GM12864 (cell line): ENCODE results near the gene ZNF800.
"Not testable (repeated sequence)": the region's sequence is repeated elsewhere in the genome, so short reads cannot be mapped to it uniquely, and the experiment has no call there.

ENCODE experiments used
- DNase-seq: peaks from one replicate; pipeline ENCODE4 v3.0.0-alpha.2; 2011; ENCODE audit warnings: low read depth
- H3K4me3 ChIP-seq: 2 replicates; pipeline ENCODE4 v1.5.1; 2011; ENCODE audit warnings: mild to moderate bottlenecking, low read depth, low read length, control low read depth
- CTCF ChIP-seq: IDR thresholded peaks from 2 replicates; pipeline ENCODE4 v1.5.1; 2011; ENCODE audit warnings: low read depth, mild to moderate bottlenecking, moderate library complexity, low read length, control low read depth, inconsistent platforms; ENCODE audit errors: missing control alignments

Gene ZNF800, protein sequence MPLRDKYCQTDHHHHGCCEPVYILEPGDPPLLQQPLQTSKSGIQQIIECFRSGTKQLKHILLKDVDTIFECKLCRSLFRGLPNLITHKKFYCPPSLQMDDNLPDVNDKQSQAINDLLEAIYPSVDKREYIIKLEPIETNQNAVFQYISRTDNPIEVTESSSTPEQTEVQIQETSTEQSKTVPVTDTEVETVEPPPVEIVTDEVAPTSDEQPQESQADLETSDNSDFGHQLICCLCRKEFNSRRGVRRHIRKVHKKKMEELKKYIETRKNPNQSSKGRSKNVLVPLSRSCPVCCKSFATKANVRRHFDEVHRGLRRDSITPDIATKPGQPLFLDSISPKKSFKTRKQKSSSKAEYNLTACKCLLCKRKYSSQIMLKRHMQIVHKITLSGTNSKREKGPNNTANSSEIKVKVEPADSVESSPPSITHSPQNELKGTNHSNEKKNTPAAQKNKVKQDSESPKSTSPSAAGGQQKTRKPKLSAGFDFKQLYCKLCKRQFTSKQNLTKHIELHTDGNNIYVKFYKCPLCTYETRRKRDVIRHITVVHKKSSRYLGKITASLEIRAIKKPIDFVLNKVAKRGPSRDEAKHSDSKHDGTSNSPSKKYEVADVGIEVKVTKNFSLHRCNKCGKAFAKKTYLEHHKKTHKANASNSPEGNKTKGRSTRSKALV

DNA sequence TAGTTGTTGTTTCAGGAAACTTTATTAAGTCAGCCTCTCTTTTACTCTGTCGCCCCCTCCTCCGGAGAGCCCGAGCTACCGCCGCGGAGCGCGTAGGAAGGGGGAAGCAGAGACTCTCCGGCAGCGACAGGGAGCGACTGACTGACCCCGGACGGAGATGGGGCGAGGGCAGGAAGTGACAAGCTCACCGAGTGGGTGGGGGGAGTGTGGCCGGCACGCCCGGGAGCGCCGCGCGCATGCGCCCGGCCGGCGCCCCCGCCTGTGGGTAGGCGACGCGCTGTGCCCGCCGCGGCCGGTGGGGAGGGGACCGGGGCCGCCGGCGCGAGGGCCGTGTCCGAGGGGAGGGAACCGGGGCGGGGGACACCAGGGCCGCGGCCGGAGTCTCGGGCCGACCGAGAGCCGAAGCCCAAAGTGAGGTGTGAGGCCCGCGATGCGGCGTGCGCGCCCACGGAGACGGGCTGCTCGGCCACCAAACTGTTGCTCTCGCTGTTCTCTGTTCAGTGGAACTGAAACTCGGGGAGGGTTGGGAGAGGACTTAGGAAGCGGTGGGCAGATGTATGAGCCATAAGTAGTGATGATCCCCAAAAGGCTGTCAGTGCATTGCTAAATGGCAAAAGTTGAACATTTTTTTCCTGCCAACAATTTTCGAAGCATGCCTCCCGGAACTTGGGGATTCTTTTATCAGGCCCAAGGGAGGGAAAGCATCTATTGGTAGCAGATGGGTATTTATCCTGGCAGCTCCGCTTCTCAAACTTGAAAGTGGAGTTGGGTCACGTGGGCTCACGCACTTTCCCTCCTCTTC, at the start of gene ZNF800:
Gene ZNF800, minus strand, starts transcription at position 143 of the 802 bp plus-strand sequence. CDS start 1,151 bp downstream, outside the sequence.
- peak within 1 kb of the TSS; percentile 70 for H3K4me3 ChIP-seq
- DNase-seq, result peak; percentile 77
- TF ChIP-seq CTCF, result no peak

- no peak overlapping the region for H3K4me3 ChIP-seq
- no peak for DNase-seq
- TF ChIP-seq CTCF, result no peak
These were observed 47.7 kb upstream of the ZNF800 start for GRCh38 chr7:127440206-127440605.

DNA sequence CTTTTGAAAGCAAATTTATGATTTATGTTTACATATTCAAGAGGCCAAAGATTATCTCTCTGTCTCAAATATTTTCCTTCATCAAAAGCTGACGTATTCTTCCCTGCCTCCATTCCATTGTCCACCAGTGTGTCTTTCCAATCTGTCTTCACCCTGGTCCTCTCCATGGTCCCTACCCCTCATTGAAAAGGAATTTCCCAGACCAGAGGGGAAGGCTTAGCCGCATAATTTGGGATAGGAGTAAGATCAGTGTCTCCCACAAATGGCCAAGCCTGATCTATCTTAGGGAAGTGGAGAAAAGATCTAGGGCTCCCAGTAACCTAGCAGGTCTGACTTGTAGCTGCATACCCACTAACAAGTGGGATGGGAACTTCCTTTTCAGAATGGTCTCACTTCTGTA, 46.3 kb upstream of the ZNF800 start:
- TF ChIP-seq CTCF, result no peak
- DNase-seq, result no peak
- H3K4me3 ChIP-seq, result no peak overlapping the region

GRCh38 chr7:127437837-127438236, 45.3 kb upstream of the ZNF800 start:
- no peak overlapping the region for H3K4me3 ChIP-seq
- no peak for TF ChIP-seq CTCF
- no peak for DNase-seq

DNA sequence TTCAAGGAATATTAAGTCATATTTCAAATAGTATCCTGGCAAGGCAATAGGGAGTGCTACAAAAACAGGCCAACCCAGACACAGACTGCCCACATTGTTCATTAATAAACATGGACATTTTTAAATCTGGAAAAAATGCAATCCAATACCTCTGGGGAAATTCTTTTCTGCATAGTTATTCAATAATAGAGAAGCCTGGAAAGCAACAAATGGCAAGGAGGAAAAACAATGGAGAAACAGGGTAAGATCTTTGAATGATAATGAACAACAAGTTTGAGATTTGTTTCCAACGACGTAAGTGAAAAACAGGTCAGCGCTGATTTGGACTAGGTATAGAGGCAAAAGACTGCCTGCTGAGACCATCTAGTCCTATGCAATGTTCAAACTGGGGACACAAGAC, 44.7 kb upstream of the ZNF800 start:
- no peak overlapping the region for H3K4me3 ChIP-seq
- no peak for TF ChIP-seq CTCF
- no peak for DNase-seq

DNA sequence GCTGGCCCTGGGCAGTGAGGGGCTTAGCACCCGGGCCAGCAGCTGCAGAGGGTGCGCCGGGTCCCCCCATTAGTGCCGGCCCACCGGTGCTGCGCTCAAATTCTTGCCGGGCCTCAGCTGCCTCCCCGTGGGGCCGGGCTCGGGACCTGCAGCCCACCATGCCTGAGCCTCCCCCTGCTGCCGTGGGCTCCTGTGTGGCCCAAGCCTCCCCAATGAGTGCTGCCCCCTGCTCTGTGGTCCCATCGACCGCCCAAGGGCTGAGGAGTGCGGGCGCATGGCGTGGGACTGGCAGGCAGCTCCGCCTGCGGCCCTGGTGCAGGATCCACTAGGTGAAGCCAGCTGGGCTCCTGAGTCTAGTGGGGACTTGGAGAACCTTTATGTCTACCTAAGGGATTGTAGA, 36.8 kb upstream of the ZNF800 start:
- not testable (repeated sequence) for H3K4me3 ChIP-seq, DNase-seq

DNA sequence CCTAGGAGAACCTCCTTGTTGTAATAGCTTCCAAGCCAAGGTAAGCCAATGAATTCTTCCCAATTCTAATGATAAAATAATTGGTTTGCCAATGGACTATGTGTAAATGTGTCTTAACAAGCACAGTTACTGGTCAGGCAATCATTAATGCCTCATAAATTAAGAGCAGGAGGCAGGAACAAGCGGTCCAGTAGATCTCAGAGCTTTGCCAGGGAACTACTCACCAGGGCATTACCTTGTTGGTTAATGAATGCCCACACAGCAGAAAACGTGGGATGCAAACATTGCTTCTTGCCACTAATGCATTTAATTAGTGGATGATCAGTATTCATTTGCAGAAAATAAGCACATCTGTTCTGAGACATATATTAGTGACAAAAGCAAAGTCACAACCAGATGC, 26.7 kb upstream of the ZNF800 start:
- TF ChIP-seq CTCF, result no peak
- DNase-seq, result no peak
- no peak overlapping the region for H3K4me3 ChIP-seq
